Calu3 (cell line): ENCODE results near the gene DCAF11. TPM values are rescaled to one million over a fixed set of nuclear protein-coding genes. Genes with fewer than 3 reads are reported as not detected.

ENCODE experiments used
- BruUV-seq: library from RNA; stranded (reverse); fragments of 400-500 nt; replicated peaks from 2 replicates; lab custom pipeline; 2021; lab: Mats Ljungman, UMichigan
- CTCF ChIA-PET: fragments of 300-600 bp; sonication (Branson Sonifier 250); formaldehyde crosslinking; loops from one replicate; lab custom pipeline; 2022; ENCODE audit warnings: antibody characterized with exemption; lab: Charles Lee
- DNase-seq: peaks from one replicate; pipeline ENCODE4 v3.0.0; 2022
- H3K27ac Mint-ChIP-seq: one replicate; pipeline ENCODE4 v1.8.0; 2022; ENCODE audit warnings: mixed read lengths; ENCODE audit not compliant: unreplicated experiment
- H3K27me3 Mint-ChIP-seq: one replicate; pipeline ENCODE4 v1.8.0; 2022; ENCODE audit warnings: mixed read lengths; ENCODE audit not compliant: unreplicated experiment
- H3K36me3 Mint-ChIP-seq: one replicate; pipeline ENCODE4 v1.8.0; 2022; ENCODE audit warnings: mild to moderate bottlenecking, moderate library complexity, mixed read lengths; ENCODE audit not compliant: insufficient read depth, unreplicated experiment
- H3K4me1 Mint-ChIP-seq: one replicate; pipeline ENCODE4 v1.8.0; 2022; ENCODE audit warnings: mild to moderate bottlenecking, low read depth, mixed read lengths; ENCODE audit not compliant: unreplicated experiment
- H3K4me3 Mint-ChIP-seq: one replicate; pipeline ENCODE4 v1.8.0; 2022; ENCODE audit warnings: mild to moderate bottlenecking, low read depth, moderate library complexity, mixed read lengths; ENCODE audit not compliant: unreplicated experiment
- H3K9me3 Mint-ChIP-seq: one replicate; pipeline ENCODE4 v1.8.0; 2022; ENCODE audit warnings: low read depth, mixed read lengths; ENCODE audit not compliant: unreplicated experiment
- CTCF ChIP-seq: fragments of 200-600 bp; IDR thresholded peaks from one replicate; pipeline ENCODE4 v1.8.0; 2022; ENCODE audit warnings: antibody characterized with exemption; ENCODE audit not compliant: unreplicated experiment
- intact Hi-C: fragments of 100-400 bp; cut with micrococcal nuclease; formaldehyde crosslinking; loops from one replicate; pipeline ENCODE4 v1.10.0; 2022; ENCODE audit not compliant: unreplicated experiment
- total RNA-seq: library from RNA; stranded (reverse); gene quantifications from 2 replicates; pipeline ENCODE4 v1.2.3, GENCODE V29; 2022

The DCAF11 gene
- total RNA-seq, 1 experiment from 2014 or later: 63.4 TPM

- no peaks in the 10 kb centered on the region for H3K36me3 Mint-ChIP-seq
Measured at GRCh38 chr14:24067133-24068082, 47.2 kb upstream of the DCAF11 start.

GRCh38 chr14:24068711-24069410 lies 45.7 kb upstream of the DCAF11 start:
- H3K4me1 Mint-ChIP-seq: no peaks in the 10 kb centered on the region
- intact Hi-C loops: no loop called here

More at GRCh38 chr14:24067133-24068082, 47.2 kb upstream of the DCAF11 start:
- no peak for DNase-seq
- H3K4me3 Mint-ChIP-seq: no peak overlapping the region
- no peak for TF ChIP-seq CTCF
- no TSS peak for BruUV-seq
- H3K27ac Mint-ChIP-seq: no peak overlapping the region
- CTCF ChIA-PET: no interaction called here
- peaks cover 98% of the 10 kb centered on the region for H3K27me3 Mint-ChIP-seq
- H3K9me3 Mint-ChIP-seq: no peaks in the 10 kb centered on the region
- H3K4me1 Mint-ChIP-seq: no peaks in the 10 kb centered on the region
- intact Hi-C loops: no loop called here

GRCh38 chr14:24069411-24069735 lies 45.2 kb upstream of the DCAF11 start:
- H3K36me3 Mint-ChIP-seq: no peaks in the 10 kb centered on the region
- no peak for DNase-seq
- no peaks in the 10 kb centered on the region for H3K9me3 Mint-ChIP-seq
- BruUV-seq: no TSS peak
- no peaks in the 10 kb centered on the region for H3K4me1 Mint-ChIP-seq
- CTCF ChIA-PET: no interaction called here
- H3K4me3 Mint-ChIP-seq: no peak overlapping the region
- intact Hi-C loops: no loop called here
- no peak overlapping the region for H3K27ac Mint-ChIP-seq
- H3K27me3 Mint-ChIP-seq: peaks cover 92% of the 10 kb centered on the region
- TF ChIP-seq CTCF: no peak

More at GRCh38 chr14:24068711-24069410, 45.7 kb upstream of the DCAF11 start:
- no peak for TF ChIP-seq CTCF
- CTCF ChIA-PET: interaction anchor here (0.7 kb wide), 2 partner anchors 12 to 29 kb away, joined by 3 read pairs; no protein-coding TSS in a partner anchor
- H3K4me3 Mint-ChIP-seq: no peak overlapping the region
- no TSS peak for BruUV-seq
- no peaks in the 10 kb centered on the region for H3K36me3 Mint-ChIP-seq
- no peak for DNase-seq
- no peak overlapping the region for H3K27ac Mint-ChIP-seq
- no peaks in the 10 kb centered on the region for H3K9me3 Mint-ChIP-seq
- H3K27me3 Mint-ChIP-seq: peaks cover 92% of the 10 kb centered on the region

- no peaks in the 10 kb centered on the region for H3K36me3 Mint-ChIP-seq
- intact Hi-C loops: no loop called here
- peaks cover 90% of the 10 kb centered on the region for H3K27me3 Mint-ChIP-seq
- BruUV-seq: no TSS peak
- no peak overlapping the region for H3K27ac Mint-ChIP-seq
- no peaks in the 10 kb centered on the region for H3K4me1 Mint-ChIP-seq
- H3K4me3 Mint-ChIP-seq: no peak overlapping the region
- DNase-seq: no peak
- TF ChIP-seq CTCF: no peak
- H3K9me3 Mint-ChIP-seq: no peaks in the 10 kb centered on the region
- CTCF ChIA-PET: interaction anchor here (0.7 kb wide), 1 partner anchor 7 kb away, joined by 3 read pairs; no protein-coding TSS in a partner anchor
Measured at GRCh38 chr14:24070285-24071143, 44.1 kb upstream of the DCAF11 start.
